Body of pancreas (tissue), 4 donors: Measurements from ENCODE around the gene PARD6B. TPM values are rescaled to one million over a fixed set of nuclear protein-coding genes. Genes with fewer than 3 reads are reported as not detected.

Experiments used
- ATAC-seq: fragments of 150-250 bp; one replicate; pipeline ENCODE4 v1.9.1; 2016
- DNase-seq, 4 donors: peaks; one replicate each; pipeline ENCODE4 v3.0.0-alpha.2; 2019
- H3K27ac ChIP-seq, 4 donors: fragments of 200-600 bp; sonication (generic); 1 replicate in 3 of 4; 2 replicates in 1 of 4; pipeline versions ENCODE4 v1.5.1 to v1.6.1; 2016 to 2019; ENCODE audit warnings: mild to moderate bottlenecking in 1 of 4, mixed read lengths in 1 of 4, moderate library complexity in 1 of 4
- H3K27me3 ChIP-seq, 2 donors: fragments of 200-600 bp; sonication (generic); one replicate each; pipeline ENCODE4 v1.6.0; 2016; ENCODE audit warnings: mild to moderate bottlenecking in 1 of 2
- H3K36me3 ChIP-seq, 2 donors: fragments of 200-600 bp; sonication (generic); replicated peaks in 1 of 2; 2 replicates each; pipeline ENCODE4 v1.5.1; 2016; ENCODE audit warnings: low read depth in 2 of 2; ENCODE audit not compliant: insufficient read depth in 1 of 2
- H3K4me1 ChIP-seq: fragments of 200-600 bp; sonication (generic); one replicate; pipeline ENCODE4 v1.6.0; 2016
- H3K4me3 ChIP-seq, 2 donors: fragments of 200-600 bp; sonication (generic); 1 replicate in 1 of 2; 2 replicates in 1 of 2; pipeline ENCODE4 v1.5.1; 2016 to 2019
- H3K9me3 ChIP-seq, 3 donors: fragments of 200-600 bp; sonication (generic); 1 replicate in 2 of 3; 2 replicates in 1 of 3; pipeline ENCODE4 v1.5.1; 2016
- POLR2A ChIP-seq, 3 donors: fragments of 450-650 bp; IDR thresholded peaks; one replicate each; pipeline ENCODE4 v1.6.1; 2016; ENCODE audit warnings: antibody characterized with exemption in 3 of 3, mild to moderate bottlenecking in 2 of 3
- WGBS, 2 donors: methylation state at CpG; one replicate each; pipeline ENCODE4 v1.1.5; 2017; 5-methylcytosine and 5-hydroxymethylcytosine counted together
- intact Hi-C: fragments of 100-400 bp; cut with DNase I; formaldehyde crosslinking; loops from one replicate; pipeline ENCODE4 v1.15.1; 2023
- total RNA-seq, 2 donors: library from RNA; depleted of rRNA; stranded (reverse); fragments of >200 nt; gene quantifications; one replicate each; pipeline ENCODE4 v1.1.0, GENCODE V29; 2016
- TF ChIP-seq, protein P1 (sequence below), 7 experiments: fragments of 450-650 bp in 4 of 7; fragments of 200-600 bp in 3 of 7; sonication (generic) in 3 of 7; IDR thresholded peaks; one replicate each; pipeline ENCODE4 v1.5.1; 2016 to 2019; ENCODE audit warnings: antibody characterized with exemption in 7 of 7

Gene PARD6B
- total RNA-seq, 2 donors from 2014 or later: 4.6 to 8.6 TPM

DNA sequence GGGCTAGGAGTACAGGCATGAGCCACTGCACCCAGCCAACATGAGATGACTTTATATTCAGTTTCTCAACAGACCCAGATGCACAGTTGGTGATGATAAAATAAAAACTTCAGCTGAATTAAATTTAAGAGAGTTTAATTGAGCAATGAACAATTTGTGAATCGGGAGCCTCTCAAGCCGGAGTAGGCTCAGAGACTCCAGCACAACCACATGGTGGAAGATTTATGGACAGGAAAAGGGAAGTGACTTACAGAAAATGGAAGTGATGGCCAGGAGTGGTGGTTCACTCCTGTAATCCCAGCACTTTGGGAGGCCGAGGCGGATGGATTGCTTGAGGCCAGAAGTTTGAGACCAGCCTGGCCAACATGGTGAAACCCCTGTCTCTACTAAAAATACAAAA lies 53.1 kb downstream of the PARD6B start:
- Histone ChIP-seq H3K27me3 (no peaks in the 10 kb centered on the region), H3K9me3 (no peaks in the 10 kb centered on the region), H3K27ac (no peak overlapping the region), H3K36me3 (no peaks in the 10 kb centered on the region), H3K4me3 (no peak overlapping the region), H3K4me1 (no peaks in the 10 kb centered on the region)
- DNase-seq: no peak
- intact Hi-C loops: no loop called here
- no peak for TF ChIP-seq POLR2A (IDR thresholded peaks at IDR 0.05)
- TF ChIP-seq, protein P1, sequence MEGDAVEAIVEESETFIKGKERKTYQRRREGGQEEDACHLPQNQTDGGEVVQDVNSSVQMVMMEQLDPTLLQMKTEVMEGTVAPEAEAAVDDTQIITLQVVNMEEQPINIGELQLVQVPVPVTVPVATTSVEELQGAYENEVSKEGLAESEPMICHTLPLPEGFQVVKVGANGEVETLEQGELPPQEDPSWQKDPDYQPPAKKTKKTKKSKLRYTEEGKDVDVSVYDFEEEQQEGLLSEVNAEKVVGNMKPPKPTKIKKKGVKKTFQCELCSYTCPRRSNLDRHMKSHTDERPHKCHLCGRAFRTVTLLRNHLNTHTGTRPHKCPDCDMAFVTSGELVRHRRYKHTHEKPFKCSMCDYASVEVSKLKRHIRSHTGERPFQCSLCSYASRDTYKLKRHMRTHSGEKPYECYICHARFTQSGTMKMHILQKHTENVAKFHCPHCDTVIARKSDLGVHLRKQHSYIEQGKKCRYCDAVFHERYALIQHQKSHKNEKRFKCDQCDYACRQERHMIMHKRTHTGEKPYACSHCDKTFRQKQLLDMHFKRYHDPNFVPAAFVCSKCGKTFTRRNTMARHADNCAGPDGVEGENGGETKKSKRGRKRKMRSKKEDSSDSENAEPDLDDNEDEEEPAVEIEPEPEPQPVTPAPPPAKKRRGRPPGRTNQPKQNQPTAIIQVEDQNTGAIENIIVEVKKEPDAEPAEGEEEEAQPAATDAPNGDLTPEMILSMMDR (IDR thresholded peaks at IDR 0.05): no peak
- WGBS, 2 donors: 71 to 74% methylated on average over 4 of the region's 4 CpGs
- no peak for ATAC-seq

DNA sequence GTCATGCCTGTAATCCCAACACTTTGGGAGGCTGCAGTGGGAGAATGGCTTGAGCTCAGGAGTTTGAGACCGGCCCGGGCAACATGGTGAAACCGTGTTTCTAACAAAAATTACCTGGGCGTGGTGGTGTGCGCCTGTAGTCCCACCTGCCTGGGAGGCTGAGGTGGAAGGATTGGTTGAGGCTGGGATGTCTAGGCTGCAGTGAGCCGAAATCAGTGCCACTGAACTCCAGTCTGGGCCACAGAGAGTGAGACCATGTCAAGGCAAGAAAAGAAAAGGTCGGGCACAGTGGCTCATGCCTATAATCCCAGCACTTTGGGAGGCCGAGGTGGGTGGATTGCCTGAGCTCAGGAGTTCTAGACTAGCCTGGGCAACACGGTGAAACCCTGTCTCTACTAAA lies 55.3 kb downstream of the PARD6B start:
- WGBS, 2 donors: 91% methylated on average over 9 of the region's 9 CpGs
- intact Hi-C loops: no loop called here

DNA sequence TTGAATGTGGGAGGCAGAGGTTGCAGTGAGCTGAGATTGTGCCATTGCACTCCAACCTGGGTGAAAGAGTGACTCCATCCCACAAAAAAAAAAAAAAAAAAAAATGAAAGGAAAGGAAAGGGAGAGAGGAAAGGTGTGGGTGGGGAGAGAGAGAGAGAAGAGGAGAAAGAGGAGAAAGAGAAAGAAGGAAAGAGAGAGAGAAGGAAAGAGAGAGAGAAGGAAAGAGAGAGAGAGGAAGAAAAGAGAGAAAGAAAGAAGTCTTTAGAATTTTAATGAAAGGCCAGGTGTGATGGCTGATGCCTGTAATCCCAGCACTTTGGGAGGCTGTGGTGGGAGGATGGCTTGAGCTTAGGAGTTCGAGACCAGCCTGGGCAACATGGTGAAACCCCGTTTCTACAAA lies 55.8 kb downstream of the PARD6B start:
- no peaks in the 10 kb centered on the region for H3K9me3 ChIP-seq
- H3K4me1 ChIP-seq: peaks cover 11% of the 10 kb centered on the region
- TF ChIP-seq, protein P1 (IDR thresholded peaks at IDR 0.05): no peak
- TF ChIP-seq POLR2A (IDR thresholded peaks at IDR 0.05): no peak
- WGBS, 2 donors: 84 to 92% methylated on average over 2 of the region's 2 CpGs
- H3K4me3 ChIP-seq: no peak overlapping the region
- H3K36me3 ChIP-seq: no peaks in the 10 kb centered on the region
- DNase-seq: no peak
- ATAC-seq: no peak
- H3K27me3 ChIP-seq: no peaks in the 10 kb centered on the region
- intact Hi-C loops: no loop called here
- no peak overlapping the region for H3K27ac ChIP-seq

More for the DNA sequence above, 55.3 kb downstream of the PARD6B start:
- H3K4me1 ChIP-seq: peaks cover 11% of the 10 kb centered on the region
- no peak for ATAC-seq
- H3K9me3 ChIP-seq: no peaks in the 10 kb centered on the region
- no peak overlapping the region for H3K27ac ChIP-seq
- TF ChIP-seq, protein P1 (IDR thresholded peaks at IDR 0.05): no peak
- no peak for TF ChIP-seq POLR2A (IDR thresholded peaks at IDR 0.05)
- no peak overlapping the region for H3K4me3 ChIP-seq
- H3K36me3 ChIP-seq: no peaks in the 10 kb centered on the region
- DNase-seq: no peak
- no peaks in the 10 kb centered on the region for H3K27me3 ChIP-seq

DNA sequence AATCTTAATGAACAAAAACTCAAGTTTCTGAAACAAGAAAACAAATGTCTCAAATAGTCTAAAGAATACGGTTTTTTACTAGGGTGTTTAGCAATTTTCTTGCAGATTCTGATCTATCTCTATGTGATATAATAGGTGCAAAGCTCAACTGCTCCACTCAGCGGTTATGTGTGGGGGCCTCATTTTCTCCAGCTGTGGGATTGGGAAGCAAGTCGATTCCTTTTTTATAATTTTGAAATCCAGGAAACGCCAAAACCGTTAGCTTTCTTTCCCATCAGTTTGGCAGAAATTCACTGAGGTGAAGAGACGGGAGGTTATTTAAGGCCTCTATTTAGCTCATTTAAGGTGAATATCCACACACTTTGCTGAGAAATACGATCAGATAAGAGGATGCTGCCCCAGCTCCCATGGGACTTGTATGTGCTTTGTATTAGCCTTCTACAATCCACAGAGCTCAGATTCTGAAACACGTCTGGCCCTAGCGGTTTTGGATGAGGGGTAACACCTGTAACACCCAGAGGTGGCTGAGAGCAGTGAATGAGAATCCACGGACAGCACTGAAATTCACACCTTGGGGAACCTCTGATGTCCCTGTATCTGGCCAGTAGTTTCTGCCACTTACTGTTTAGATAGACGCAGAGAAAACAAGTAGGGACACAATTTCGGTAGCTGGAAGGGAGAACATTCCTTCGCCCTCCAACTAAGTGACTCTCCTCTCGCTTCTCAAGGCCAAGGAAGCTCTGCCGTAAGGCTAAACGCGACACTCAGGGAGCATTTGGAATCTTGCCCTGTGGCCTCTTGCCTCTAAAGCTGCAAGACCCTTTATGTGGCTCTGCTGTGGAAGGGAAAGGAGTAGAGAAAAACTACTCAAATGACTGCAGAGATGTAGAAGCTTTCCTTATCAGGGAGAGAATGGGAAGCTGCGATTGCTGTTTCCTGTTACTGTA lies 56.9 kb downstream of the PARD6B start:
- H3K36me3 ChIP-seq: no peaks in the 10 kb centered on the region
- H3K4me3 ChIP-seq: no peak overlapping the region
- WGBS, 2 donors: 45 to 53% methylated on average over 18 of the region's 18 CpGs
- no peak overlapping the region for H3K27ac ChIP-seq
- H3K4me1 ChIP-seq: peaks cover 11% of the 10 kb centered on the region
- intact Hi-C loops: no loop called here
- no peaks in the 10 kb centered on the region for H3K27me3 ChIP-seq
- ATAC-seq (peak; percentile 40), DNase-seq (peak; percentile 34 to 40 (median 38))
- TF ChIP-seq POLR2A (IDR thresholded peaks at IDR 0.05): no peak
- TF ChIP-seq, protein P1 (IDR thresholded peaks at IDR 0.05): peak in 6 of 7 experiments; percentile 16 to 52 (median 42)
- no peaks in the 10 kb centered on the region for H3K9me3 ChIP-seq
